ENCODE measurements around the gene DCC. TPM values are rescaled to one million over a fixed set of nuclear protein-coding genes. Genes with fewer than 3 reads are reported as not detected.

The DCC gene
- total RNA-seq, 6 experiments from 2014 or later = not detected

- no peaks in the 10 kb centered on the region for H3K4me1 Mint-ChIP-seq (ENCODE audit: low read depth)
- TF ChIP-seq CTCF (IDR thresholded peaks at IDR 0.05) = no peak
- no peak overlapping the region for H3K27ac Mint-ChIP-seq
- peaks cover 37% of the 10 kb centered on the region for H3K9me3 Mint-ChIP-seq
- no peak for DNase-seq
- H3K4me3 Mint-ChIP-seq = no peak overlapping the region
- H3K27me3 Mint-ChIP-seq (ENCODE audit: insufficient read depth) = no peaks in the 10 kb centered on the region
- peaks cover 8% of the 10 kb centered on the region; the same call in 1 of the 2 replicates for H3K36me3 Mint-ChIP-seq (ENCODE audit: low read depth)
These were observed 149.7 kb downstream of the DCC start for GRCh38 chr18:52489396-52490306.

GRCh38 chr18:52496426-52496825, 156.4 kb downstream of the DCC start:
- Mint-ChIP-seq H3K36me3 (ENCODE audit: low read depth) (no peaks in the 10 kb centered on the region), H3K27me3 (ENCODE audit: insufficient read depth) (peaks cover 1% of the 10 kb centered on the region; the same call in 1 of the 2 replicates)
- TF ChIP-seq CTCF (IDR thresholded peaks at IDR 0.05) = no peak

GRCh38 chr18:52499016-52499415, 159.0 kb downstream of the DCC start:
- H3K4me3 Mint-ChIP-seq = no peak overlapping the region

More at GRCh38 chr18:52496426-52496825, 156.4 kb downstream of the DCC start:
- H3K9me3 Mint-ChIP-seq = peaks cover 28% of the 10 kb centered on the region
- no peaks in the 10 kb centered on the region for H3K4me1 Mint-ChIP-seq (ENCODE audit: low read depth)
- no peak for DNase-seq
- H3K27ac Mint-ChIP-seq = no peak overlapping the region
- no peak overlapping the region for H3K4me3 Mint-ChIP-seq

GRCh38 chr18:52499644-52500043, 159.6 kb downstream of the DCC start:
- no peaks in the 10 kb centered on the region for H3K4me1 Mint-ChIP-seq (ENCODE audit: low read depth)
- H3K4me3 Mint-ChIP-seq = no peak overlapping the region
- no peak for TF ChIP-seq CTCF (IDR thresholded peaks at IDR 0.05)
- no peak for DNase-seq
- peaks cover 37% of the 10 kb centered on the region for H3K9me3 Mint-ChIP-seq
- H3K36me3 Mint-ChIP-seq (ENCODE audit: low read depth) = no peaks in the 10 kb centered on the region
- H3K27me3 Mint-ChIP-seq (ENCODE audit: insufficient read depth) = peaks cover 1% of the 10 kb centered on the region
- no peak overlapping the region for H3K27ac Mint-ChIP-seq

More at GRCh38 chr18:52499016-52499415, 159.0 kb downstream of the DCC start:
- H3K9me3 Mint-ChIP-seq = peaks cover 37% of the 10 kb centered on the region
- H3K27ac Mint-ChIP-seq = no peak overlapping the region
- no peaks in the 10 kb centered on the region for H3K36me3 Mint-ChIP-seq (ENCODE audit: low read depth)
- TF ChIP-seq CTCF (IDR thresholded peaks at IDR 0.05) = no peak
- no peaks in the 10 kb centered on the region for H3K4me1 Mint-ChIP-seq (ENCODE audit: low read depth)
- no peak for DNase-seq
- peaks cover 1% of the 10 kb centered on the region; the same call in 1 of the 2 replicates for H3K27me3 Mint-ChIP-seq (ENCODE audit: insufficient read depth)

- peaks cover 38% of the 10 kb centered on the region for H3K9me3 Mint-ChIP-seq
- peaks cover 1% of the 10 kb centered on the region for H3K27me3 Mint-ChIP-seq (ENCODE audit: insufficient read depth)
- no peaks in the 10 kb centered on the region for H3K36me3 Mint-ChIP-seq (ENCODE audit: low read depth)
- H3K4me1 Mint-ChIP-seq (ENCODE audit: low read depth) = no peaks in the 10 kb centered on the region
- DNase-seq = no peak
- no peak overlapping the region for H3K27ac Mint-ChIP-seq
- H3K4me3 Mint-ChIP-seq = no peak overlapping the region
- no peak for TF ChIP-seq CTCF (IDR thresholded peaks at IDR 0.05)
These were observed 164.6 kb downstream of the DCC start for GRCh38 chr18:52504589-52504988.

All from HFFc6 (cell line).